Suprapubic skin (tissue), 4 donors: ENCODE results near the gene PLB1.

ENCODE experiments used
- CTCF ChIP-seq, 2 donors: fragments of 200-600 bp in 1 of 2; fragments of 450-650 bp in 1 of 2; sonication (generic) in 1 of 2; IDR thresholded peaks; one replicate each; pipeline ENCODE4 v1.5.1; 2016 to 2019; ENCODE audit warnings: antibody characterized with exemption in 2 of 2, mild to moderate bottlenecking in 1 of 2, moderate library complexity in 1 of 2
- EP300 ChIP-seq: sonication (generic); formaldehyde crosslinking; IDR thresholded peaks from one replicate; pipeline ENCODE4 v1.6.1; 2017; ENCODE audit warnings: antibody characterized with exemption
- POLR2A ChIP-seq, 2 donors: fragments of 450-650 bp; IDR thresholded peaks; one replicate each; pipeline ENCODE4 v1.6.1; 2017; ENCODE audit warnings: antibody characterized with exemption in 2 of 2, mild to moderate bottlenecking in 2 of 2, moderate library complexity in 2 of 2
- POLR2AphosphoS5 ChIP-seq, 3 donors: sonication (generic); formaldehyde crosslinking; IDR thresholded peaks; one replicate each; pipeline ENCODE4 v1.6.1; 2017; ENCODE audit warnings: antibody characterized with exemption in 3 of 3

DNA sequence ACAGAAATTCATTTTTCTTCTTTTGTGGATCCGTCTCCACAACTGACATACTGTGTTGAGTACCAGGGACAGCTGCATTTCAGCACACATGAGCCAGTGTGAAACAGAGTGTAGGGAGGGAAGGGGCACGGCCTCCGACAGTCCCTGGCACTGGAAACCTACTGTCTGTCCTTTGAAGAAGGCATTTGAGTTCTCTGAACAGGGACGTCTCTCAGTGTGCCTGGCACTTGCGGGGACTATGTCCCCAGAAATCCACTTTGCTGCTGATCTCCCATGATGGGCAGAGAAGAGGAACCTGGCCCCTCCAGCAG, 48.1 kb downstream of the PLB1 start:
- TF ChIP-seq CTCF (IDR thresholded peaks at IDR 0.05) (no peak), EP300 (no peak), POLR2AphosphoS5 (IDR thresholded peaks at IDR 0.05) (no peak), POLR2A (IDR thresholded peaks at IDR 0.05) (no peak)
